Endothelial cell of umbilical vein (primary cell): Measurements from ENCODE around the gene KCNH2. TPM values are rescaled to one million over a fixed set of nuclear protein-coding genes. Genes with fewer than 3 reads are reported as not detected.

Experiments used
- BruUV-seq: library from RNA; stranded (reverse); fragments of 400-500 nt; replicated peaks from 2 replicates; lab custom pipeline; 2021; lab: Mats Ljungman, UMichigan
- CTCF ChIA-PET: fragments of 300-600, 350-600 bp; sonication (Branson Sonifier 250); formaldehyde crosslinking; loops from one replicate; lab custom pipeline; 2021; ENCODE audit warnings: antibody characterized with exemption, inconsistent platforms; lab: Charles Lee
- POLR2A ChIA-PET: fragments of 300-600, 350-600 bp; sonication (Branson Sonifier 250); formaldehyde crosslinking; loops from one replicate; lab custom pipeline; 2021; ENCODE audit warnings: antibody characterized with exemption, inconsistent platforms; lab: Charles Lee
- DNase-seq: peaks from one replicate; pipeline ENCODE4 v3.0.0-alpha.2; 2011; ENCODE audit warnings: low read depth, low spot score
- FAIRE-seq: peaks from 2 replicates; lab custom pipeline; 2011; peaks lifted over from hg19 to GRCh38; lab: Jason Lieb, UNC
- H2AFZ ChIP-seq: 2 replicates; pipeline ENCODE4 v1.6.0; 2012; ENCODE audit warnings: low read depth, low read length, control low read depth, inconsistent platforms
- H3K27ac ChIP-seq: 2 replicates; pipeline ENCODE4 v1.5.1; 2011; ENCODE audit warnings: low read depth, mild to moderate bottlenecking, control low read depth, low read length, moderate library complexity; ENCODE audit not compliant: insufficient read depth
- H3K27me3 ChIP-seq, 2 experiments: 2 replicates each; pipeline versions ENCODE4 v1.6.0 to v1.6.1; 2011; ENCODE audit warnings: low read length in 2 of 2, mixed read lengths in 1 of 2; ENCODE audit not compliant: control insufficient read depth in 2 of 2, insufficient read depth in 2 of 2
- H3K36me3 ChIP-seq, 2 experiments: 2 replicates in 1 of 2; 3 replicates in 1 of 2; pipeline ENCODE4 v1.5.1; 2011; ENCODE audit warnings: low read length in 2 of 2, mild to moderate bottlenecking in 1 of 2, moderate library complexity in 1 of 2; ENCODE audit not compliant: control insufficient read depth in 2 of 2, insufficient read depth in 2 of 2; ENCODE audit errors: extremely low read depth in 1 of 2
- H3K4me1 ChIP-seq: 3 replicates; pipeline ENCODE4 v1.5.1; 2011; ENCODE audit warnings: mild to moderate bottlenecking, low read length; ENCODE audit not compliant: control insufficient read depth, insufficient read depth; ENCODE audit errors: extremely low read depth
- H3K4me2 ChIP-seq: 2 replicates; pipeline ENCODE4 v1.6.1; 2011; ENCODE audit warnings: low read length, control low read depth, mixed read lengths; ENCODE audit not compliant: insufficient read depth
- H3K4me3 ChIP-seq, 3 experiments: fragments of 200-600 bp in 1 of 3; sonication (generic), shearing (Covaris generic) in 1 of 3; replicated peaks in 1 of 3; 2 replicates each; pipeline ENCODE4 v1.5.1; 2011 to 2016; ENCODE audit warnings: control low read depth in 3 of 3, low read length in 3 of 3, mild to moderate bottlenecking in 2 of 3, inconsistent platforms in 1 of 3, low read depth in 1 of 3, moderate library complexity in 1 of 3; ENCODE audit not compliant: insufficient read depth in 1 of 3
- H3K79me2 ChIP-seq: 2 replicates; pipeline ENCODE4 v1.6.0; 2012; ENCODE audit warnings: low read length, inconsistent platforms; ENCODE audit not compliant: control insufficient read depth, insufficient read depth
- H3K9ac ChIP-seq: replicated peaks from 2 replicates; pipeline ENCODE3; 2011; ENCODE audit warnings: low read length, control low read depth; ENCODE audit not compliant: insufficient read depth; ENCODE audit errors: extremely low read depth
- H3K9me1 ChIP-seq: replicated peaks from 3 replicates; pipeline ENCODE4 v1.6.0; 2011; ENCODE audit warnings: mild to moderate bottlenecking, low read length; ENCODE audit not compliant: control insufficient read depth, insufficient read depth; ENCODE audit errors: extremely low read depth
- H3K9me3 ChIP-seq: replicated peaks from 2 replicates; pipeline ENCODE4 v1.5.1; 2012; ENCODE audit warnings: low read length, inconsistent platforms; ENCODE audit not compliant: control insufficient read depth, insufficient read depth
- H4K20me1 ChIP-seq: replicated peaks from 2 replicates; pipeline ENCODE3; 2011; ENCODE audit warnings: mild to moderate bottlenecking, low read length; ENCODE audit not compliant: control insufficient read depth, insufficient read depth; ENCODE audit errors: extremely low read depth
- EZH2 ChIP-seq: IDR thresholded peaks from 2 replicates; pipeline ENCODE4 v1.6.1; 2012; ENCODE audit warnings: borderline replicate concordance, low read depth, mild to moderate bottlenecking, moderate library complexity, low read length, inconsistent platforms; ENCODE audit not compliant: severe bottlenecking
- FOS ChIP-seq: IDR thresholded peaks from 2 replicates; pipeline ENCODE4 v1.6.1; 2011; ENCODE audit warnings: mild to moderate bottlenecking, low read length, moderate library complexity, borderline replicate concordance; ENCODE audit not compliant: insufficient read depth
- GATA2 ChIP-seq: IDR thresholded peaks from 2 replicates; pipeline ENCODE4 v1.7.0; 2011; ENCODE audit warnings: low read depth, mild to moderate bottlenecking, moderate library complexity, mixed read lengths, low read length; ENCODE audit not compliant: insufficient read length, insufficient read depth
- JUN ChIP-seq: IDR thresholded peaks from 2 replicates; pipeline ENCODE4 v1.6.1; 2011; ENCODE audit warnings: borderline replicate concordance, low read depth; ENCODE audit not compliant: insufficient read length, insufficient read depth
- MYC ChIP-seq: IDR thresholded peaks from one replicate; pipeline ENCODE4 v1.6.1; 2011; ENCODE audit warnings: mild to moderate bottlenecking, low read depth, low read length
- POLR2A ChIP-seq: IDR thresholded peaks from 2 replicates; pipeline ENCODE4 v1.6.1; 2012; ENCODE audit warnings: low read depth, mild to moderate bottlenecking, control low read depth, low read length
- POLR2AphosphoS5 ChIP-seq: IDR thresholded peaks from 2 replicates; pipeline ENCODE4 v1.6.1; 2012; ENCODE audit warnings: low read depth, mild to moderate bottlenecking, control low read depth, low read length, moderate library complexity; ENCODE audit not compliant: insufficient read depth
- dilution Hi-C: fragments of 300-500 bp; cut with MboI; formaldehyde crosslinking; loops from one replicate; pipeline ENCODE4 v1.15.0; 2019; ENCODE audit warnings: low sequenced_read_pairs; ENCODE audit not compliant: extremely low pct_ligation_motif_present
- intact Hi-C: fragments of 100-400 bp; cut with micrococcal nuclease; formaldehyde crosslinking; loops from one replicate; pipeline ENCODE4 v1.10.0; 2022
- polyA plus RNA-seq, 4 experiments: library from polyadenylated mRNA; depleted of rRNA in 3 of 4; stranded (reverse) in 3 of 4; unstranded in 1 of 4; fragments of >200 nt; gene quantifications; 2 replicates each; pipeline versions ENCODE4 v1.2.1 to v1.2.3, GENCODE V29; 2011 to 2012; ENCODE audit warnings: missing spikeins in 1 of 4
- total RNA-seq: library from RNA; stranded (reverse); gene quantifications from 2 replicates; pipeline ENCODE4 v1.2.3, GENCODE V29; 2021
- TF ChIP-seq, protein P1 (sequence below), 2 donors: IDR thresholded peaks; 1 replicate in 1 of 2; 2 replicates in 1 of 2; pipeline ENCODE4 v1.5.1; 2011; ENCODE audit warnings: low read length in 2 of 2, mild to moderate bottlenecking in 2 of 2, moderate library complexity in 2 of 2, control low read depth in 1 of 2, inconsistent platforms in 1 of 2, low read depth in 1 of 2; ENCODE audit not compliant: insufficient read depth in 1 of 2; ENCODE audit errors: extremely low read depth in 1 of 2
- TF ChIP-seq, protein P2 (sequence below): IDR thresholded peaks from 2 replicates; pipeline ENCODE4 v1.6.1; 2011; ENCODE audit not compliant: insufficient read depth, insufficient read length

The KCNH2 gene
- total and polyA plus RNA-seq, 2 donors (not counting 3 experiments of a cell fraction or from before 2014, with no cell fraction given): 0.03 to 0.09 TPM

DNA sequence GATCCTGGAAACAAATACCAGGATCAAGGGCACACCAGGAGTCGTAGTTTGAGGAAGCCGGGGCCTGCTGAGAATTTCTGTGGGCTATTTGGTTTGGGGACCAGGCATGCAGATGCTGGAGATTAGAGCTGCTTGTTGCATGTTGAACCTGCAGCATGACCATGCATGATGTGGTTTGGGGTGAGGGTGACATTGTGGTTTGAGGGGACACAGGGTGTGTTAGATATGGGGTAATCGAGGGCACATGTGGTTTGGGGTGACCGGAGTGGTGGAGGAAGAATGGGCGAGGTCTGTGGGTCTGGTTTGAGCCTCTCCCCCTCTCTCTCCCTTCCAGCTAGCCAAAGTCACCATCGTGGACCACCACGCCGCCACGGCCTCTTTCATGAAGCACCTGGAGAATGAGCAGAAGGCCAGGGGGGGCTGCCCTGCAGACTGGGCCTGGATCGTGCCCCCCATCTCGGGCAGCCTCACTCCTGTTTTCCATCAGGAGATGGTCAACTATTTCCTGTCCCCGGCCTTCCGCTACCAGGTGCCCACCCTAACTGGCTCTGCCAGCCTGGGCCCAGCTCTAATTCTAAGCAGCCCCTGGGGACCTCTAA is 22.9 kb upstream of the KCNH2 start:
- H3K4me3 ChIP-seq: no peak overlapping the region
- no peaks in the 10 kb centered on the region for H3K9me1 ChIP-seq
- peaks cover 28% of the 10 kb centered on the region for H3K4me1 ChIP-seq
- H3K36me3 ChIP-seq: peaks cover 0 to 45% of the 10 kb centered on the region in 2 experiments
- ChIA-PET CTCF (interaction anchor here (1.0 kb wide), 2 partner anchors 9 to 17 kb away, joined by 3 read pairs; no protein-coding TSS in a partner anchor), POLR2A (no interaction called here)
- H3K9me3 ChIP-seq: no peaks in the 10 kb centered on the region
- no peak overlapping the region for H3K27ac ChIP-seq
- TF ChIP-seq POLR2AphosphoS5: no peak
- H3K27me3 ChIP-seq: no peaks in the 10 kb centered on the region
- intact Hi-C loops (no loop called here), dilution Hi-C loops (no loop called here)
- H4K20me1 ChIP-seq: no peaks in the 10 kb centered on the region
- H2AFZ ChIP-seq: no peak overlapping the region
- H3K79me2 ChIP-seq: no peaks in the 10 kb centered on the region
- H3K9ac ChIP-seq: no peak overlapping the region
- FAIRE-seq (no peak), DNase-seq (no peak)
- no TSS peak for BruUV-seq
- H3K4me2 ChIP-seq: no peak overlapping the region

DNA sequence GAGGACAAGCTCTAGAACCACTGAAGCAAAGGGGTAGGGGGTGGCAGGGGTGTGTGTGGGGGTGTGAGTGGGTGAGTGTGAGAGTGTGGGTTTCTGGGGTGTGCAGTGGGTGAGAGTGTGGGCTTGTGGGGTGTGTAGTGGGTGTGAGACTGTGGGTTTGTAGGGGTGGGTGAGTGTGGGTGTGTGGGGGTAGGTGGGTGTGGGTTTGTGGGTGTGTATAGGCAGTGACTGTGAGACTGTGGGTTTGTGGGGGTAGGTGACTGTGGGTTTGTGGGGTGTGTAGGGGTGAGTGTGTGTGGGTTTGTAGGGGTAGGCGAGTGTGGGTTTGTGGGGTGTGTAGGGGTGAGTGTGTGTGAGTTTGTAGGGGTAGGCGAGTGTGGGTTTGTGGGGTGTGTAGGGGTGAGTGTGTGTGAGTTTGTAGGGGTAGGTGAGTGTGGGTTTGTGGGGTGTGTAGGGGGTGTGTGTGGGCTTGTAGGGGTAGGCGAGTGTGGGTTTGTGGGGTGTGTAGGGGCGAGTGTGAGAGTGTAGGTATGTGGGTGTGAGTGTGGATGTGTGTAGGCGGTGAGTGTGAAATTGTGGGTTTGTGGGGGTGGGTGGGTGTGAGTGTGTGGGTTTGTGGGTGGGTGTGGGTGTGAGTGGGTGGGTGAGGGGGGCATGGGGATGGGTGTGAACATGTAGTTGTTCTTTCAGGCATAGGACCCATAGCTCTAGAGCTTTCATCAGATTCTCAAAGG is 21.5 kb upstream of the KCNH2 start:
- dilution Hi-C loops: no loop called here
- no peaks in the 10 kb centered on the region for H4K20me1 ChIP-seq
- FAIRE-seq: no peak
- no peaks in the 10 kb centered on the region for H3K9me3 ChIP-seq
- H2AFZ ChIP-seq: no peak overlapping the region
- H3K9me1 ChIP-seq: no peaks in the 10 kb centered on the region
- H3K27me3 ChIP-seq: no peaks in the 10 kb centered on the region
- peaks cover 0 to 37% of the 10 kb centered on the region in 2 experiments for H3K36me3 ChIP-seq
- no peak overlapping the region for H3K4me2 ChIP-seq
- no peak overlapping the region for H3K9ac ChIP-seq
- H3K4me1 ChIP-seq: peaks cover 34% of the 10 kb centered on the region
- peaks cover 6% of the 10 kb centered on the region for H3K79me2 ChIP-seq
- TF ChIP-seq FOS: no peak
- no peak for TF ChIP-seq GATA2
- TF ChIP-seq, protein P1, sequence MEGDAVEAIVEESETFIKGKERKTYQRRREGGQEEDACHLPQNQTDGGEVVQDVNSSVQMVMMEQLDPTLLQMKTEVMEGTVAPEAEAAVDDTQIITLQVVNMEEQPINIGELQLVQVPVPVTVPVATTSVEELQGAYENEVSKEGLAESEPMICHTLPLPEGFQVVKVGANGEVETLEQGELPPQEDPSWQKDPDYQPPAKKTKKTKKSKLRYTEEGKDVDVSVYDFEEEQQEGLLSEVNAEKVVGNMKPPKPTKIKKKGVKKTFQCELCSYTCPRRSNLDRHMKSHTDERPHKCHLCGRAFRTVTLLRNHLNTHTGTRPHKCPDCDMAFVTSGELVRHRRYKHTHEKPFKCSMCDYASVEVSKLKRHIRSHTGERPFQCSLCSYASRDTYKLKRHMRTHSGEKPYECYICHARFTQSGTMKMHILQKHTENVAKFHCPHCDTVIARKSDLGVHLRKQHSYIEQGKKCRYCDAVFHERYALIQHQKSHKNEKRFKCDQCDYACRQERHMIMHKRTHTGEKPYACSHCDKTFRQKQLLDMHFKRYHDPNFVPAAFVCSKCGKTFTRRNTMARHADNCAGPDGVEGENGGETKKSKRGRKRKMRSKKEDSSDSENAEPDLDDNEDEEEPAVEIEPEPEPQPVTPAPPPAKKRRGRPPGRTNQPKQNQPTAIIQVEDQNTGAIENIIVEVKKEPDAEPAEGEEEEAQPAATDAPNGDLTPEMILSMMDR (IDR thresholded peaks at IDR 0.05; ENCODE audit: extremely low read depth in 1 of 2, insufficient read depth in 1 of 2, low read depth in 1 of 2, low read length in 2 of 2): no peak
- TF ChIP-seq POLR2AphosphoS5: no peak
- TF ChIP-seq MYC: no peak
- no peak for TF ChIP-seq EZH2
- TF ChIP-seq POLR2A: no peak
- TF ChIP-seq JUN: no peak
- TF ChIP-seq, protein P2, sequence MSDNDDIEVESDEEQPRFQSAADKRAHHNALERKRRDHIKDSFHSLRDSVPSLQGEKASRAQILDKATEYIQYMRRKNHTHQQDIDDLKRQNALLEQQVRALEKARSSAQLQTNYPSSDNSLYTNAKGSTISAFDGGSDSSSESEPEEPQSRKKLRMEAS: no peak
- BruUV-seq: no TSS peak
- no peak overlapping the region for H3K4me3 ChIP-seq
- DNase-seq: no peak
- CTCF ChIA-PET: interaction anchor here (1.0 kb wide), 1 partner anchor 10 kb away, joined by 3 read pairs; no protein-coding TSS in a partner anchor
- POLR2A ChIA-PET: no interaction called here
- intact Hi-C loops: no loop called here
- no peak overlapping the region for H3K27ac ChIP-seq
